OCI-LY3 (cell line): ENCODE measurements around the gene C14orf132.

Experiments used
- H2AFZ ChIP-seq: fragments of 200-600, 300-600 bp; shearing (Covaris generic); 2 replicates; pipeline ENCODE4 v1.6.0; 2014; ENCODE audit warnings: antibody characterized with exemption, low read depth, low read length
- H3K27ac ChIP-seq: fragments of 200-600, 300-600 bp; sonication (generic); 2 replicates; pipeline ENCODE4 v1.5.1; 2014; ENCODE audit warnings: mild to moderate bottlenecking, low read length, moderate library complexity, mixed read lengths
- H3K27me3 ChIP-seq: fragments of 200-600, 300-600 bp; sonication (generic); 2 replicates; pipeline ENCODE4 v1.6.1; 2014; ENCODE audit warnings: low read depth, low read length, mixed read lengths
- H3K36me3 ChIP-seq: fragments of 200-600, 300-600 bp; sonication (generic); replicated peaks from 2 replicates; pipeline ENCODE3; 2014; ENCODE audit warnings: low read depth, low read length, mixed read lengths
- H3K4me1 ChIP-seq: fragments of 300-600, 200-600 bp; sonication (generic); 2 replicates; pipeline ENCODE4 v1.6.1; 2014; ENCODE audit warnings: low read length, mixed read lengths
- H3K4me2 ChIP-seq: fragments of 200-600, 300-600 bp; sonication (generic); 2 replicates; pipeline ENCODE4 v1.6.1; 2014; ENCODE audit warnings: low read length, mixed read lengths
- H3K4me3 ChIP-seq: fragments of 300-600, 200-600 bp; sonication (generic); 2 replicates; pipeline ENCODE4 v1.5.1; 2014; ENCODE audit warnings: antibody characterized with exemption, mild to moderate bottlenecking, low read length, moderate library complexity
- H3K79me2 ChIP-seq: fragments of 300-600, 200-600 bp; shearing (Covaris generic); 2 replicates; pipeline ENCODE4 v1.6.1; 2014; ENCODE audit warnings: mild to moderate bottlenecking, low read length, mixed read lengths
- H3K9ac ChIP-seq: fragments of 300-600, 200-600 bp; shearing (Covaris generic); 2 replicates; pipeline ENCODE4 v1.6.0; 2014; ENCODE audit warnings: mild to moderate bottlenecking, low read length, moderate library complexity
- H3K9me3 ChIP-seq: fragments of 200-600, 300-600 bp; shearing (Covaris generic); 2 replicates; pipeline ENCODE4 v1.6.1; 2014; ENCODE audit warnings: low read length, mixed read lengths; ENCODE audit not compliant: insufficient read depth
- H4K20me1 ChIP-seq: fragments of 200-600, 300-600 bp; sonication (generic); 2 replicates; pipeline ENCODE4 v1.6.1; 2016; ENCODE audit warnings: low read length, mixed read lengths; ENCODE audit not compliant: insufficient read depth
- EZH2phosphoT487 ChIP-seq: fragments of 200-600 bp; shearing (Covaris generic); IDR thresholded peaks from 2 replicates; pipeline ENCODE4 v1.6.1; 2018; ENCODE audit warnings: antibody characterized with exemption, mixed run types, low read depth
- TF ChIP-seq, protein P1 (sequence below): fragments of 200-600, 300-600 bp; sonication (generic); IDR thresholded peaks from 2 replicates; pipeline ENCODE4 v1.5.1; 2014; ENCODE audit warnings: antibody characterized with exemption, low read length, low read depth

The C14orf132 gene

DNA sequence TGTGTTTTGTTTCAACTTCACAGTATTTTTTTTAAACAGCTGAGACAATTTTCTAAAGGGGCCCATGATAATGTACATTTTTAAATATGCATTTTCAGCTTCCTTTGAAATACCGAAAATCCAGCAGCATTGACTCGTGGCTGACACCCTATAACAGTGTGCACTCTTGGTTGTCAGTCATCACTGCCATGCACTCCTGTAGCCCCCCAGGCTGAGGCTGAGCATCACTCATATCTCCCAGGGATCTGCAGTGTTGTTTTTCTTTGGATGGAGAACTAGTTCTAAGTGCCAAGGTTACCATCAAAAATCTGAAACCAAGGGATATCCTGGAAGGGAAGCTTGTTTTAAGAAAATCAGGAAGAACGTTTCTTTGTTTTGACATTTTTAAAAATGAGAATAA, 81.2 kb downstream of the C14orf132 start:
- 0 out of 2 replicates have a peak, but pooled peaks cover 7% of the 10 kb centered on the region for H3K4me1 ChIP-seq
- peaks cover 4% of the 10 kb centered on the region; the same call in 1 of the 2 replicates for H3K27me3 ChIP-seq
- H3K27ac ChIP-seq = no peak overlapping the region
- no peaks in the 10 kb centered on the region for H3K36me3 ChIP-seq
- no peaks in the 10 kb centered on the region for H3K9me3 ChIP-seq
- H4K20me1 ChIP-seq = no peaks in the 10 kb centered on the region
- H3K4me2 ChIP-seq = no peak overlapping the region
- no peaks in the 10 kb centered on the region for H3K79me2 ChIP-seq
- no peak overlapping the region for H3K9ac ChIP-seq
- TF ChIP-seq, protein P1, sequence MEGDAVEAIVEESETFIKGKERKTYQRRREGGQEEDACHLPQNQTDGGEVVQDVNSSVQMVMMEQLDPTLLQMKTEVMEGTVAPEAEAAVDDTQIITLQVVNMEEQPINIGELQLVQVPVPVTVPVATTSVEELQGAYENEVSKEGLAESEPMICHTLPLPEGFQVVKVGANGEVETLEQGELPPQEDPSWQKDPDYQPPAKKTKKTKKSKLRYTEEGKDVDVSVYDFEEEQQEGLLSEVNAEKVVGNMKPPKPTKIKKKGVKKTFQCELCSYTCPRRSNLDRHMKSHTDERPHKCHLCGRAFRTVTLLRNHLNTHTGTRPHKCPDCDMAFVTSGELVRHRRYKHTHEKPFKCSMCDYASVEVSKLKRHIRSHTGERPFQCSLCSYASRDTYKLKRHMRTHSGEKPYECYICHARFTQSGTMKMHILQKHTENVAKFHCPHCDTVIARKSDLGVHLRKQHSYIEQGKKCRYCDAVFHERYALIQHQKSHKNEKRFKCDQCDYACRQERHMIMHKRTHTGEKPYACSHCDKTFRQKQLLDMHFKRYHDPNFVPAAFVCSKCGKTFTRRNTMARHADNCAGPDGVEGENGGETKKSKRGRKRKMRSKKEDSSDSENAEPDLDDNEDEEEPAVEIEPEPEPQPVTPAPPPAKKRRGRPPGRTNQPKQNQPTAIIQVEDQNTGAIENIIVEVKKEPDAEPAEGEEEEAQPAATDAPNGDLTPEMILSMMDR = no peak
- H3K4me3 ChIP-seq = no peak overlapping the region
- no peak overlapping the region for H2AFZ ChIP-seq

DNA sequence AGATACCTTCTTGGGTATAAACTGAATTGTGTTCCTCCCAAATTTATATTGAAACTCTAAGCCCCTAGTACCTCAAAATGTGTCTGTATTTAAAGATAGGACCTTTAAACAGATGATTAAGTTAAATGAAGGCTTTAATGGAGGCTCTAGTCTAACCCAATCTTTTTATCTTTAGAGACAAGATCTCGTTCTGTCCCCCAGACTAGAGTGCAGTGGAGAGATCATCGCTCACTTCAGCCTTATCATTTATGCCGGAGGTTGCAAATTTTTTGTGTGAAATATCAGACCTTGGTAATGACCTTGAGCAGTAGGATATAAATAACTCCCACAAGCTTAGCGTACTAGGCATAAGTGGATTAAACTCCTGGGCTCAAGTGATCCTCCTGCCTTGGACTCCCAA, 81.8 kb downstream of the C14orf132 start:
- Histone ChIP-seq H3K4me3 (no peak overlapping the region), H3K4me2 (no peak overlapping the region), H3K9ac (no peak overlapping the region), H3K79me2 (no peaks in the 10 kb centered on the region), H3K4me1 (peaks cover 10% of the 10 kb centered on the region), H3K9me3 (no peaks in the 10 kb centered on the region), H2AFZ (no peak overlapping the region), H4K20me1 (no peaks in the 10 kb centered on the region), H3K27me3 (peaks cover 4% of the 10 kb centered on the region; the same call in 1 of the 2 replicates), H3K27ac (no peak overlapping the region), H3K36me3 (no peaks in the 10 kb centered on the region)
- TF ChIP-seq EZH2phosphoT487 = no peak
- TF ChIP-seq, protein P1 = no peak

DNA sequence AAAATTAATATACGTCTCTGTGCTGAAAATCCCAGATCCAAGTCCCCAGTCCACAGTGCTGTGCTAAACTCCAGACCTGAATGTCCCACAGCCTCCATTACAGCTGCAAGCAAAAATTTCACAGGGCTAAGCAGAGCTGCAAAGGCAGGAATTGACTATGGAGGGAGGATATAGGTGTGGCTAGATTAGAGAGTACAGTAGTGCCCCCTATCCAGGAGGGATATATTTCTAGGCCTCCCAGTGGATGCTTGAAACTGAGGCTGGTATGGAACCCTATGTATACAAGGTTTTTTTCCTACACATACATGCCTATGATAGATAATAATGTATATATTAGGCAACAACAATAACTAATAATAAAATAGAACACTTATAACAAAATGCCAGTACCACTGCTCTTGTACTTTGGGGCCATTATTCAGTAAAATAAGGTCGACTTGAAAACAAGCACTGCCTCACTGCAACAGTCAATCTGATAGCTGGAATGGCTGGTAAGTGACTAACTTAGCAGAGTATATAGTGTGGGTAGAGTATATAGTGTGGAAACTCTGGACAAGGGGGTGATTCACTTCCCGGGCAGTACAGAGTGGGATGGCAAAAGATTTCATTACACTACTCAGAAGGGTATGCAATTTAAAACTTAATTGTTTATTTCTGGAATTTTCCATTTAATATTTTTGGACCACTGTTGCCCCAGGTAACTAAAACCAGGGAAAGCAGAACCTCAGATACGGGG, 82.7 kb downstream of the C14orf132 start:
- Histone ChIP-seq H3K4me3 (no peak overlapping the region), H3K4me1 (peaks cover 19% of the 10 kb centered on the region), H2AFZ (no peak overlapping the region), H3K27ac (no peak overlapping the region), H3K9me3 (no peaks in the 10 kb centered on the region), H3K27me3 (peaks cover 4% of the 10 kb centered on the region; the same call in 1 of the 2 replicates), H3K36me3 (no peaks in the 10 kb centered on the region), H3K79me2 (no peaks in the 10 kb centered on the region), H3K9ac (no peak overlapping the region), H4K20me1 (no peaks in the 10 kb centered on the region), H3K4me2 (no peak overlapping the region)
- TF ChIP-seq, protein P1 = no peak
- TF ChIP-seq EZH2phosphoT487 = no peak

DNA sequence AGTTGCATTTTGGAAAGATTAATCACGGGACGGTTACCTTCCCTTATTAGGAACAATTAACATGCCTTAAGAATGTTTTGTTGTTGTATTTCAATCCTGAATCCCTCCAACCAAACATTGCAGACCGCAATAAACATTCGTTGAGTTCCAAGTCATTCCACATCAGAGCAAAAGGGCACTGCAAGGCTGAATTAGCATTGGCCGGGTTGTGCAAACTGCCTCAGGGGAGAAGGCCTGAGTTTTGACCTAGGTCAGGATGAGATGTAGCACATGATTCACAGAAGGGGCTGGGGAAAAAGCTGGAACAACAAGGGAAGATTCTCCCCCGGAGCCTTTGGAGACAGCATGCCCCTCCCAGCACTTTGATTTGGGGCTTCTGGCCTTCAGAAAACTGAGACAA, 83.3 kb downstream of the C14orf132 start:
- Histone ChIP-seq H3K4me2 (no peak overlapping the region), H3K27ac (no peak overlapping the region), H3K4me1 (peaks cover 21% of the 10 kb centered on the region), H3K27me3 (peaks cover 4% of the 10 kb centered on the region; the same call in 1 of the 2 replicates), H3K4me3 (no peak overlapping the region), H3K9ac (no peak overlapping the region), H4K20me1 (no peaks in the 10 kb centered on the region), H3K9me3 (no peaks in the 10 kb centered on the region), H2AFZ (no peak overlapping the region), H3K79me2 (no peaks in the 10 kb centered on the region), H3K36me3 (no peaks in the 10 kb centered on the region)
- TF ChIP-seq EZH2phosphoT487 = no peak
- TF ChIP-seq, protein P1 = no peak
